Right lobe of liver (tissue), 6 donors: ENCODE results near the gene HELT. TPM values are rescaled to one million over a fixed set of nuclear protein-coding genes. Genes with fewer than 3 reads are reported as not detected.

Experiments
- ATAC-seq, 4 donors: fragments of 200-7000 bp; cut with Tn5 transposase; one replicate each; pipeline ENCODE4 v1.9.1; 2020; ENCODE audit warnings: mild to moderate bottlenecking in 4 of 4, moderate library complexity in 4 of 4
- DNase-seq, 3 donors: peaks; one replicate each; pipeline ENCODE4 v3.0.0-alpha.2; 2020
- H3K27ac ChIP-seq, 3 donors: fragments of 200-600 bp; one replicate each; pipeline ENCODE4 v1.8.0; 2022
- H3K27me3 ChIP-seq, 2 donors: fragments of 200-600 bp; one replicate each; pipeline ENCODE4 v1.8.0; 2022
- H3K36me3 ChIP-seq, 4 donors: fragments of 200-600 bp; sonication (generic) in 1 of 4; one replicate each; pipeline versions ENCODE4 v1.5.1 to v1.8.0; 2017 to 2022; ENCODE audit warnings: control low read depth in 1 of 4
- H3K4me1 ChIP-seq, 4 donors: fragments of 200-600 bp; sonication (generic) in 1 of 4; one replicate each; pipeline versions ENCODE4 v1.5.1 to v1.8.0; 2017 to 2022; ENCODE audit warnings: control low read depth in 1 of 4
- H3K4me3 ChIP-seq, 3 donors: fragments of 200-600 bp; one replicate each; pipeline ENCODE4 v1.8.0; 2022
- H3K9me3 ChIP-seq, 4 donors: fragments of 200-600 bp; sonication (generic) in 1 of 4; one replicate each; pipeline versions ENCODE4 v1.5.1 to v1.8.0; 2017 to 2022; ENCODE audit warnings: control low read depth in 1 of 4
- POLR2A ChIP-seq: fragments of 450-650 bp; IDR thresholded peaks from one replicate; pipeline ENCODE4 v1.6.1; 2017; ENCODE audit warnings: antibody characterized with exemption, mild to moderate bottlenecking
- WGBS: methylation state at CpG from one replicate; pipeline ENCODE4 v1.1.6; 2018; ENCODE audit warnings: low coverage, low lambda C conversion rate; ENCODE audit not compliant: insufficient coverage; ENCODE audit errors: missing lambda C conversion rate; 5-methylcytosine and 5-hydroxymethylcytosine counted together
- intact Hi-C, 2 donors: fragments of 100-400 bp; cut with DNase I; formaldehyde crosslinking; loops; one replicate each; pipeline versions ENCODE4 v1.11.2 to v1.14.1; 2022
- total RNA-seq, 6 experiments: library from RNA; depleted of rRNA in 2 of 6; stranded (reverse); fragments of >200 nt in 2 of 6; fragmentation: NEBNext Ultra II Directional in 3 of 6; extraction: Animal tissue kit (Norgen Biotek cat#: 25700) in 3 of 6; gene quantifications; one replicate each; pipeline versions ENCODE4 v1.1.0 to v1.2.4, GENCODE V29; 2016 to 2023
- TF ChIP-seq, protein P1 (sequence below), 4 donors: fragments of 200-600 bp in 3 of 4; fragments of 450-650 bp in 1 of 4; IDR thresholded peaks; one replicate each; pipeline versions ENCODE4 v1.5.1 to v1.8.0; 2016 to 2022; ENCODE audit warnings: antibody characterized with exemption in 4 of 4, mild to moderate bottlenecking in 2 of 4
- donor health status: DM: no; HTN: yes; CAD: no.
- donor health status: DM: no; HTN: no; CAD: no.
- donor health status: DM: no; HTN: no; CAD: no.
- donor health status: DM: no; HTN: yes; CAD: no.
- donor health status: DM: no; HTN: yes; CAD: no.

HELT gene
- total RNA-seq, 6 experiments from 2014 or later, result not detected

DNA sequence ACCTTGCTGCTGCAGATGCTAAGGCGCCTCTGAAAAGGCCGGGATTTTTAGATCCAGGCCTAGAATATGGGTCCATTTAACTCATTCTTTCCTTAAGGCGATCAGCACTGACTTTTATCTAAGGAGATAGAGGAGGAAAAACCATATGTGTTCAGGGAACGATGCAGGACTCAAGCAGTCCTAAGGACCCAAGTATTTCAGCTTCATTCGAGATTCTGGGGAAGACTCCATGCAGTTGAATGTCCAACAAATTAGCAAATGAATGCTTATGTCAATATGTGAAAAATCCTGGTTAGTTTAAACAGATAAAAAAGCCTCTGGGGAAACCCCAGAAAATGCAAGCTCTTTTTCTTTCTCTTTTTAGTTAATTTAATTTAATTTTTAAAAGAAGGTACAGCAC lies 36.0 kb downstream of the HELT start:
- 80% methylated on average over 5 of the region's 5 CpGs for WGBS
- Histone ChIP-seq H3K27me3 (no peaks in the 10 kb centered on the region), H3K4me3 (no peak overlapping the region), H3K27ac (no peak overlapping the region), H3K9me3 (no peaks in the 10 kb centered on the region), H3K4me1 (no peaks in the 10 kb centered on the region), H3K36me3 (no peaks in the 10 kb centered on the region)
- DNase-seq (no peak), ATAC-seq (no peak)
- intact Hi-C loops, result no loop called here
- TF ChIP-seq POLR2A, result no peak
- TF ChIP-seq, protein P1, sequence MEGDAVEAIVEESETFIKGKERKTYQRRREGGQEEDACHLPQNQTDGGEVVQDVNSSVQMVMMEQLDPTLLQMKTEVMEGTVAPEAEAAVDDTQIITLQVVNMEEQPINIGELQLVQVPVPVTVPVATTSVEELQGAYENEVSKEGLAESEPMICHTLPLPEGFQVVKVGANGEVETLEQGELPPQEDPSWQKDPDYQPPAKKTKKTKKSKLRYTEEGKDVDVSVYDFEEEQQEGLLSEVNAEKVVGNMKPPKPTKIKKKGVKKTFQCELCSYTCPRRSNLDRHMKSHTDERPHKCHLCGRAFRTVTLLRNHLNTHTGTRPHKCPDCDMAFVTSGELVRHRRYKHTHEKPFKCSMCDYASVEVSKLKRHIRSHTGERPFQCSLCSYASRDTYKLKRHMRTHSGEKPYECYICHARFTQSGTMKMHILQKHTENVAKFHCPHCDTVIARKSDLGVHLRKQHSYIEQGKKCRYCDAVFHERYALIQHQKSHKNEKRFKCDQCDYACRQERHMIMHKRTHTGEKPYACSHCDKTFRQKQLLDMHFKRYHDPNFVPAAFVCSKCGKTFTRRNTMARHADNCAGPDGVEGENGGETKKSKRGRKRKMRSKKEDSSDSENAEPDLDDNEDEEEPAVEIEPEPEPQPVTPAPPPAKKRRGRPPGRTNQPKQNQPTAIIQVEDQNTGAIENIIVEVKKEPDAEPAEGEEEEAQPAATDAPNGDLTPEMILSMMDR (IDR thresholded peaks at IDR 0.05), result no peak

DNA sequence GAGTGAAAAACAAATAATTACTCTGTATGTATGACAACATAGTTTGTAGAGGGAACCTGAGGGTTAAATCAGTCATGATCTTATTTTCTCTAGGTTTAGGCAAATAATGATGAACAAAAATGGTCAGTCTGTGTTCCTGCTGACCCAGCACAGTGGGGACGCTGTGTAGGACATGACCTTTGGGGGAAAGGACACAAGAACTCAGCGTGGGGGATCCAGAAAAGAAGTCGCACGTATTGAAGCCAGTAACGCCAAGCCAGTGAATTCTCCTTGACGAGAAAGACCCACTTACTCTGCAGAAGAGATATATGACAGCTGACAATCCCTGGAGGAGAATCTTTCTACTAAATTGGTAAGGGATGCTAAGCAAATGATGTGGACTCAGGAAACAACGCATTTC lies 36.6 kb downstream of the HELT start:
- intact Hi-C loops, result no loop called here
- no peaks in the 10 kb centered on the region for H3K36me3 ChIP-seq
- 70% methylated on average over 7 of the region's 7 CpGs for WGBS
- no peaks in the 10 kb centered on the region for H3K4me1 ChIP-seq
- H3K27me3 ChIP-seq, result no peaks in the 10 kb centered on the region
- no peak for ATAC-seq
- H3K27ac ChIP-seq, result no peak overlapping the region
- TF ChIP-seq POLR2A, result no peak
- TF ChIP-seq, protein P1 (IDR thresholded peaks at IDR 0.05), result no peak
- no peak overlapping the region for H3K4me3 ChIP-seq
- H3K9me3 ChIP-seq, result no peaks in the 10 kb centered on the region
- DNase-seq, result no peak

GRCh38 chr4:185061610-185062009 lies 43.3 kb downstream of the HELT start:
- DNase-seq (no peak), ATAC-seq (no peak)
- Histone ChIP-seq H3K27me3 (no peaks in the 10 kb centered on the region), H3K9me3 (no peaks in the 10 kb centered on the region), H3K27ac (no peak overlapping the region), H3K4me3 (no peak overlapping the region), H3K36me3 (no peaks in the 10 kb centered on the region), H3K4me1 (no peaks in the 10 kb centered on the region)
- intact Hi-C loops, result no loop called here
- TF ChIP-seq POLR2A, result no peak
- TF ChIP-seq, protein P1 (IDR thresholded peaks at IDR 0.05), result no peak
- 44% methylated on average over 3 of the region's 3 CpGs for WGBS

DNA sequence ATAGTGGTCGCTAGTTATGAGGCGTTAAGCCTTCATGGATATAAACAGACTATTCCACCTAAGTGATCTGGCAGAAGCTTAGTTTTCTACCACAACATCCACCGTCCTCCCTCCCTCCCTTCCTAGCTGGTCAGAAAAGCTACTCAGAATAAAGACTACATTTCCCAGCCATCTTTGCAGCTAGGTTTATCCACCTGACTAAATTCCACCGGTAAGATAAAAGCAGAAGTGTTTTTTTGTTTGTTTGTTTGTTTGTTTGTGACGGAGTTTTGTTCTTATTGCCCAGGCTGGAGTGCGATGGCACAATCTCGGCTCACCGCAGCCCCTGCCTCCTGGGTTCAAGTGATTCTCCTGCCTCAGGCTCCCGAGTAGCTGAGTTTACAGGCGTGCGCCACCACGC lies 44.3 kb downstream of the HELT start:
- no peaks in the 10 kb centered on the region for H3K36me3 ChIP-seq
- no peak overlapping the region for H3K4me3 ChIP-seq
- H3K27ac ChIP-seq, result no peak overlapping the region
- TF ChIP-seq POLR2A, result no peak
- TF ChIP-seq, protein P1 (IDR thresholded peaks at IDR 0.05), result no peak
- H3K27me3 ChIP-seq, result no peaks in the 10 kb centered on the region
- no peaks in the 10 kb centered on the region for H3K9me3 ChIP-seq
- ATAC-seq, result no peak
- intact Hi-C loops, result no loop called here
- DNase-seq, result no peak
- H3K4me1 ChIP-seq, result no peaks in the 10 kb centered on the region
- 77% methylated on average over 8 of the region's 12 CpGs for WGBS

- TF ChIP-seq, protein P1 (IDR thresholded peaks at IDR 0.05), result no peak
- TF ChIP-seq POLR2A, result no peak
- no peak for ATAC-seq
- intact Hi-C loops, result no loop called here
Observed at GRCh38 chr4:185066179-185066578, 47.9 kb downstream of the HELT start.

More at GRCh38 chr4:185066179-185066578, 47.9 kb downstream of the HELT start:
- no peaks in the 10 kb centered on the region for H3K27me3 ChIP-seq
- H3K4me1 ChIP-seq, result peaks cover 0 to 8% (median 0%) of the 10 kb centered on the region in 4 donors
- H3K4me3 ChIP-seq, result no peak overlapping the region
- no peak for DNase-seq
- 84% methylated on average over 5 of the region's 5 CpGs for WGBS
- no peaks in the 10 kb centered on the region for H3K36me3 ChIP-seq
- H3K9me3 ChIP-seq, result no peaks in the 10 kb centered on the region
- H3K27ac ChIP-seq, result no peak overlapping the region
